ENCODE data around the gene VDR.

The VDR gene

GRCh38 chr12:47864646-47865235, 40.1 kb downstream of the VDR start:
- no peak for DNase-seq

GRCh38 chr12:47863985-47864384, 40.8 kb downstream of the VDR start:
- no peak for DNase-seq

DNA sequence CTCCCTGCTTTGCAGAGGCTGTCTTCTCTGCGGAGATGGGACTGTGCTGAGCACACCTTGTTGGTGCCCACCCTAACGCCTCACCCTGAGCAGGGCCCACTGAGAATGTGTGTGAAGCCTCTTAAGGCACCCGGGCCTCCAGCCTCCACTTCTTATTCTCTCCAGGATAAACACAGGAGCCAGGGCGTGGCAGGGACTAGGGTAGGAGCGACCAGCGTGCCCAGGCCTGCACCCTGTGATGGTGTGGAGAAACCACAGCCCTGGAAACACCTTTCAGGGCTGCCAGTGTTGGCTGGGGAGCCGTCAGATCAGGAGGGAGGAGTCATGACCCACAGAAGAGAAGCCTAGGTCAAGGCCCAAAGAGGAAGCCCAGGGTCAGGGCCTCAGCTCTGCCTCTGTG, 41.3 kb downstream of the VDR start:
- no peak for DNase-seq

DNA sequence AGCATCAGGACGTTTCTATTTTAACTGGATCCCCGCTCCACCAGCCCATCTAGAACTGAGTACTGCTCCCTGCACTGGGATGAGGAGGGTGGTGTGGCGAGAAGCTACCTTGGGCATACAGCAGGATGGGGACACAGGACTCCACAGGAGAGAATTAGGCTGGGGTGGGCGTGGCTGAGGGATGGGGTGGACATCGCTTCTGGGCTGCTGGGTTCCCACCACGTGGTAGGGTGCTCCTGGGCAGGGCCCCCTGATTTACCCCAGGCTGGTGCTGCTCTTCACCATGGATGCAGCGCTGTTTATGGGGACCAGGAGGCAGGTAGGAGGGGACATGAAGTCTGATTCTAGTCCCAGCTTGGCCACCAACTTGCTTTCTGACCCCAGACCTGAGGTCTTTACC, 41.9 kb downstream of the VDR start:
- no peak for DNase-seq

GRCh38 chr12:47862167-47862750, 42.5 kb downstream of the VDR start:
- DNase-seq: no peak

DNA sequence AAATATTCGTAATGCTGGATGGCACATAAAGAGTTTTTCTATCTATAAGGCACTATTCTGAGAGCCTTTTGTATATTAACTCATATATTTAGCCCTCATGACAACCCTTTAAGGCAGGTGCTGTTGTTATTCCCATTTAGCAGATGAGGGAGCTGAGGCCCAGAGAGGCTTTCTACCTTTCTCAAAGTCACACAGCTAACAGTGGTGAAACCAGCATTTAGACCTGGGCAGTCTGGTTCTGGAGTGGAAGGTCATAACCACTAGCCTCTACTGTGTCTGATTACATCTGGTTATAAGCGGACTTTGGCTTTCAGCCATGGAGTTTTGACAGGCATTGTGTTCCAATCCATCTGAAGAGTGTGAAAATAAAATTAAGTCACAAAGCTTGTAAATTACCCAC, 43.9 kb downstream of the VDR start:
- DNase-seq: no peak

DNA sequence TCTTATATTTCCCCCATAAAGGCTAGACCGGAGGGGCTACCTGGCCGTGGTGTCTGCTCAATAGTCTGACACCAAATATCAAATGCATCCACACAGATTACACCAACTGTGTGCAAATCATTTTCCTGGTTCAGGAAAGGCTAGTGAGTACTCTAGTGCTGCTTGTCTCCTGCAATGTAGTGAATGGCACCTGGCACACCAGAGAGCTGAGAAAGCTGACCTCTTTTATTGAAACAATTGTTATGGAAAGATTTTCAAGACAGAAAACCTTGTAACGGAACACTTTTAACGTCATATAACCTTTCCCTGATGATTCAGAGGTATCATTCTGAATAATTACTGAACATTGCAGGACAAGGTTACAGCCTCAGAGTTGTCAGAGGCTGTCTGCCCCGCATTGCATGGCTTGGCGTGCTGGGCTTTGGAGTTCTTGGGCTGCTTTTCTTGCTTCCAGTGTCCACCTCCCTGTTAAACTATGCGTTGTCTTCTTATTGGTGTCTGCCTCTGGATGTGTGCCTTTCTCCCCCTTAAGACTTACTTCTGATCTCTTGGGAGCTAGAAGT, 44.4 kb downstream of the VDR start:
- no peak for DNase-seq

DNA sequence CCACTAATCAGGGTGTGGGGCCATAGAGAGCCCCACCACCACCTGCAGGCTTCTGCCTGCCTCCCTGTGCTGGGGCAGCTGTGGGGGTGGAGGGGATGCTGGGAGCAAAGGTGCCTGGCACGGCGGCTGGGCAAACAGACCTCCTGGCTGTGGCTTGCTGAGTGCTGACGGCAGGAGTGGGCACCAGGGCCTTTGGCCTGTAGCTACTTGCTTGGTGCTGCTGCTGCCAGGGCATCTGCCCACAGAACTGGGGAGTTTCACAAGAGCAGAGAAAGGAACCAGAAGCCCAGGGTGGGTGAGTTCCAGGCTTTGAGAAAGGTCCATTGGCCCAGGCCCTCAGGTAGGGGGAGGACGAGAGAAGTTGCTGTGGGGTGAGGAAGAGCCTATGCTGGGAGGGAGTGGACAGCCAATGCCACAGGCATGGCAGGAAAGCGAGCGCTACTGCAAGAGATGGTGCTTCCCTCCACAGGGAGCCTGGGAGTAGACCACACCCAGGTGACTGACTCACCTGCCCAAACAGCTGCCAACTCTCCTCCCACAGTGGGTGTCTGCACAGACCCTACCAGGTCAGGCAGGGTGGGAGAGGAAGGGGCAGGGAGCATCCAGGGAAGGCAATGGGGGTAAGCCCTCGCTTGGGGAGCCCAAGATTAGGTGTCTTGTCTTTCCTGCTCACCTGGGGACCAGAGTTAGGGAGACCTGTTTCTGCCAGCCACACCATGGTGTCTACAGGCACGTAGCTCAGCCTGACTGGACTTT, 46.1 kb downstream of the VDR start:
- DNase-seq: no peak

DNA sequence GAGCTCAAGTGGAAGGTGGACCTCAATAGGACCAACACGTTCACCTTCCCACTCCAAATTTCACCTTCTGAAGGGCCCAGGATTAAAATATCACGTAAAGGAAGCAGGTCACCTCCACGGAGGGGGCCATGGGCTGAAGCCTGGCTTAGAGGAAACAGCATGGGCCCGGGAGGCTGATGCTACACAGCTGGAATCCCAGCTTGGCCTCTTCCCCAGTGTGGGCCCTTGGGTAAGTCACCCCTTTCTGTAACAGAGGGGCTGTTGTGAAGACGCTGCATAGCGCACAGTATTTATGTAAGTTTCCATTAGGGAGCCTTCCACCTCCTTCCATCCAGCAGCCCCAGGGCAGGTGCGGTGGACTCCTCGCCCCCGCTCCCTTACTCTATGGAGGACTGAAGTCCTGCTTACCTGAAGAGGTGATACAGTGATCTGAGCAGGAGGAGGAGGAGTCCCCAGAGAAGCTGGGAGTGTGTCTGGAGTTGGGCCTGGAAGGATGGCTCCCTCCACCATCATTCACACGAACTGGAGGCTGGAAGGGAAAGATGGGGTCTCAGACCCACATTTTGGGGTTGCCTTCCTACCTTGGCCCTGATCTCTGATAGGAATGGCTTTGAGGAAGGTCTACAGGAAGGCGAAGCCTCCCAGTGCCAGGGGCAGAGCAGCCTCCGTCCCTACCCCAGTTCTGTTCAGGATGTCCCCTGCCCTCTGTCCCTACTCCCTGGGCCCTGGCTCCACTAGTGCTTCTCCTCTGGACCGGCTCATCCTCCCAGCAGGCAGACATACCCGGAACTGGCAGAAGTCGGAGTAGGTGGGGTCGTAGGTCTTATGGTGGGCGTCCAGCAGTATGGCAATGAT, 47.8 kb downstream of the VDR start:
- DNase-seq: no peak

GRCh38 chr12:47856094-47856493, 48.7 kb downstream of the VDR start:
- DNase-seq: no peak

DNA sequence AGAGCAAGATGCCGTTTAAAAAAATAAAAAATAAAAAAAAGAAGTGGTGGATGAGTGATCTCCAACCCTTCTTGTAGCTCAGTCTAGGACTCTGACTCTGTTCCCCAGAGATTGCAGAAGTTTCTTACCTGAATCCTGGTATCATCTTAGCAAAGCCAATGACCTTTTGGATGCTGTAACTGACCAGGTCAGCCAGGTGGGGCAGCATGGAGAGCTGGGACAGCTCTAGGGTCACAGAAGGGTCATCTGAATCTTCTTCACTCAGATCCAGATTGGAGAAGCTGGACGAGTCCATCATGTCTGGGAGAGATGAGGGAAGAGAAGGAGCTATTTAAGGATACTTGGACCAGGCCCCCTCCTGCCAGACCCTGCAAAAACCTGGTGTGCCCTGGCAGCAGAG, 49.3 kb downstream of the VDR start:
- no peak for DNase-seq

DNA sequence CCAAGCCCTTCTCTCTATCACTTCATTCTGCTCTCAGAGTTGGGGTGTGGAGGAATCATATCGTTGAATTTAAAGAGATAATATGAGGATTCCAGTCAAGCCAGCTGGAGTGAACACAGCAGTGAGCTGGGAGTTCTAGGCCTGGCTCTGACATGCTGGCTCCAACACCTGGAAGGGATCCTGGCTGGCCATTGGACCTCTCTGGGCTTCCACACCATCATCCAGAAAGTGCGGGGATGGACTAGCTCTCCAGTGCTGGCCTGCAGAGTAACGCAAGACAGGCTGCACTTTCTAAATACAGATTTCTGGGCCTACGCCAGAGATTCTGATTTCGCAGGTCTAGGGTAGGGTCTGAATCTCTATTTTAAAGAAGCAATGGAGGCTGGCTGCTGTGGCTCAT, 50.3 kb downstream of the VDR start:
- no peak for DNase-seq

GRCh38 chr12:47852096-47852571, 52.7 kb downstream of the VDR start:
- DNase-seq: no peak

DNA sequence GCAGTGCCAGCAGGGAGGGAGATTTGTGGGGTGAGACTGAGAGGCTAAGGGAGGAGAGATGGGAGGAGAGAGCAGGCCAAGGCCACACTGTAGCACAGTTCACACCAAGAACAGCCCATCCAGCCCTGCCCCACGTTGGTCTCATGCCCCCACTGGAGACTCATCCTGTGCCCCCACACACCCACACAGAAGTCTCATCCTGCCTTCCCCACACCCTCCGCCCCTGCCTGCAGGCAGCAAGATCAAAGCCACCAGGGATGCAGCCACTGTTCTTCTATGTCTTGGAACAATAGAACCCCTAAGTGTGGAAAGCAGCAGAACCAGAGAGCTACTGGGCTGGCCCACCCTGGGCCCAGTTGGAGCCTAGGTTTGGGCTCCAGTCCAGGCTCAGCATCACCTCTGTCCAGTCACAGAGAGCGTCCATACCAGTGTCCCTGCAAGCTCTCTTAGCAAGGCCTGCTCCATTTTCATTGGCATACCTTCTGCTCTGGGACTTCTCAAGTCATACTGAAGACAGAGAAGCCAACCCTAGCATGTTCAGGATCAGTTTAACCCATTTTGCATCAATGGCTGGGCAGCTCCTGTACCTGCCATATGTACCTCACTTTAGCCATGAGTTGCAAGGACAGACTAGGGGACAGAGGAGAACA, 53.4 kb downstream of the VDR start:
- DNase-seq: no peak

- DNase-seq: no peak
Measured at GRCh38 chr12:47850153-47851084, 54.4 kb downstream of the VDR start.

DNA sequence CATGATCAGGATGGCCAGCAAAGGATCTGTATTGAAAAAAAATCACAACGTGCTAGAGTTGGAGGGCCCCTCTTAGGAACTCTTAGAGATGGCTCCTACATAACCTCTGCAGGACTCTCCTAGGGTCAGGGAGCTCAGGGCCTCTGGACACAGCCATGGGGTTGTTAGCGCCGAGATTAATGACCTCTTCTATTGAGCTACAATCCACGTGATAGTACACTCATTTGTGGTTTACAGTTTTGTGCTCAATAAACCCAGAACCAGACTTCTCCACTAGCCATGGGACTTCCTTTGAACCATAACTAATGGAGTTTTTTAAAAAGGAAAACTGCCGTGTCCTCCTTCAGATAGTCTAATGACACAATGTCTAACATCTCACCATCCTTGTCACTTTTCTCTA, 55.5 kb downstream of the VDR start:
- DNase-seq: no peak

DNA sequence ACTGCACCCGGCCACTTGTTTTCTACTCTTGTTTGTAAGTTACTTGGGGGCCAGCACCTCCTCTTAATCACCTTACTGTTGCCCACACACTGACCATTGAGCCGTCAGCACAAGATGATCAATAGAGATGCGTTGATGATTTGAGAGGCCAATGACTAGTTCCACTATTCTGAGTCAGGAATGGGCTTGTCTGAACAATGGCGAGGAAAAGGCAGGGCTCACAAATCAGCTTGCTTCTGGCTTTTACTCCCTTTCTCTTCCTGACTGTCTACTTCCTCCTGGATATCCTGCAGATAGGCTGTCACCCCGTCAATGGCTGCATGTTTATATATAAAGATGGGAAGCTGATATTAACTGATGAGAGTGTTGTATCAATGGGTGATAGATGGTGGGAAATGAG, 55.9 kb downstream of the VDR start:
- no peak for DNase-seq

- no peak for DNase-seq
Measured at GRCh38 chr12:47846294-47846996, 58.3 kb downstream of the VDR start.

DNA sequence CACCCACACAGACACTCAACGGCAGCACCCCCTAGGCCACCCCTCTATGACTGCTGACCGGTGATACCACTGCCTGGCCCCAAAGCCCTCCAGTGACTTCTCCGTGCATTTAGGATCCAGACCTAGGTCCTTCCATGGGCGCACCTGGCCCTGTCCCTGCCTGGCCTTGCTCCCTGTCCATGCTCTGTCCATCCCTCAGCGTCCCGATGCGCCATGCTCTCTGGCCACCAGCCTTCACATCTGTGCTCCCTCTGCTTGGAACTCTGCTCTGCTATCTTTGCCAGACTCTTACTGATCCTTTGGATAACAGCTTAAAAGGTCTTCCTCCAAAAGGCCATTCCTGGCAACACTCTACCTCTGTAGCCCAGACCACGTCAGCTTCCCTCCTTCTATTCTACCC, 59.7 kb downstream of the VDR start:
- DNase-seq: no peak

GRCh38 chr12:47844264-47845019, 60.4 kb downstream of the VDR start:
- DNase-seq: no peak

All from DMS 273 treated with DMSO at 0.1 percent for 48 hours (cell line).